H1 (cell line): ENCODE results near the gene TCTN3. TPM values are rescaled to one million over a fixed set of nuclear protein-coding genes. Genes with fewer than 3 reads are reported as not detected.

Experiments used
- ATF2 ChIP-seq: IDR thresholded peaks from 2 replicates; pipeline ENCODE4 v1.6.1; 2012; ENCODE audit warnings: low read length, inconsistent platforms
- CHD2 ChIP-seq: IDR thresholded peaks from 2 replicates; pipeline ENCODE4 v1.6.1; 2012; ENCODE audit warnings: low read length, improper control_type of control experiment
- E2F6 ChIP-seq: IDR thresholded peaks from 2 replicates; pipeline ENCODE4 v1.6.1; 2012; ENCODE audit warnings: inconsistent platforms
- EGR1 ChIP-seq: IDR thresholded peaks from 2 replicates; pipeline ENCODE4 v1.6.1; 2011; ENCODE audit warnings: low read depth, low read length, borderline replicate concordance
- GTF2F1 ChIP-seq: IDR thresholded peaks from 2 replicates; pipeline ENCODE4 v1.6.1; 2012; ENCODE audit warnings: low read depth, low read length, improper control_type of control experiment, borderline replicate concordance
- RNF2 ChIP-seq: fragments of 200-900, 300-1000 bp; sonication (generic); IDR thresholded peaks from 2 replicates; pipeline ENCODE4 v1.7.1; 2016; ENCODE audit warnings: borderline replicate concordance, low read depth, mild to moderate bottlenecking, antibody characterized with exemption, low read length; ENCODE audit not compliant: poor library complexity, severe bottlenecking; ENCODE audit errors: missing control alignments
- SIN3A ChIP-seq, 2 experiments: IDR thresholded peaks in 1 of 2; conservative IDR thresholded peaks in 1 of 2; 2 replicates each; pipeline ENCODE4 v1.6.1; 2011 to 2012; ENCODE audit warnings: low read length in 2 of 2, improper control_type of control experiment in 1 of 2, low read depth in 1 of 2, mild to moderate bottlenecking in 1 of 2
- polyA plus RNA-seq, 7 experiments: library from polyadenylated mRNA; depleted of rRNA in 3 of 7; stranded (reverse) in 5 of 7; unstranded in 2 of 7; fragments of >200 nt in 5 of 7; fragments of 200-250 nt in 2 of 7; gene quantifications; 1 replicate in 5 of 7; 2 replicates in 1 of 7; 4 replicates in 1 of 7; pipeline versions ENCODE4 v1.2.1 to v1.2.3, GENCODE V29; 2011 to 2013; ENCODE audit warnings: missing spikeins in 2 of 7, mixed read lengths in 2 of 7
- total RNA-seq: library from RNA; stranded (reverse); fragmentation: NEBNext Ultra II Directional; extraction: Animal tissue kit (Norgen Biotek cat#: 25700); gene quantifications from 2 replicates; pipeline ENCODE4 v1.2.1, GENCODE V29; 2021

The TCTN3 gene
- total and polyA plus RNA-seq, 2 of the 8 experiments (the other 6 are each of a cell fraction or from before 2014, with no cell fraction given) = 34.7 to 39.8 TPM

GRCh38 chr10:95706573-95706972, 12.8 kb upstream of the TCTN3 start (continued):
- no peak for TF ChIP-seq ATF2
- TF ChIP-seq RNF2 = no peak
- no peak for TF ChIP-seq EGR1
- TF ChIP-seq E2F6 = no peak
- TF ChIP-seq SIN3A (conservative IDR thresholded peaks at IDR 0.05 in 1 of 2, IDR thresholded peaks at IDR 0.05 in 1 of 2; ENCODE audit: low read depth in 1 of 2, low read length in 2 of 2) = no peak
- no peak for TF ChIP-seq GTF2F1
- no peak for TF ChIP-seq CHD2
- TF ChIP-seq, all 59 proteins: peak for 0
